Choroid plexus epithelial cell (primary cell): ENCODE measurements around the gene RAD51B.

ENCODE experiments used
- DNase-seq: peaks from one replicate; pipeline ENCODE4 v3.0.0-alpha.2; 2010; ENCODE audit warnings: low read depth
- H3K4me3 ChIP-seq: 2 replicates; pipeline ENCODE4 v1.5.1; 2011; ENCODE audit warnings: low read depth, mild to moderate bottlenecking, control low read depth, low read length, moderate library complexity
- CTCF ChIP-seq: conservative IDR thresholded peaks from 2 replicates; pipeline ENCODE4 v1.5.1; 2011; ENCODE audit warnings: low read depth, mild to moderate bottlenecking, control low read depth, inconsistent platforms, low read length, moderate library complexity

The RAD51B gene

DNA sequence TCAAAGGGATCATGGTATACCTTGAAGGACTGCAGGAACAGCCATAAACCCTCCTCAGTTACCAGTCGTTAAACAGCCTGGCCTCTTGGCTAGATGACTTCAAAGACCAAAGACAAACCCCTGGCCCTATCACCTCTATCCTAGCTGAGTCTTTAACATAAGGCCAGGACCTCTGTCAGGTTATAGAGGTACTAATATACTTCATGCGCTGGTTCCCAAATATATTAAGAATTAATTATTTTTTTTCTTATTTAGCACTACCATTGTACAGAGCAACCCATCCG, 459.8 kb downstream of the RAD51B start:
- no peak for TF ChIP-seq CTCF
- H3K4me3 ChIP-seq = no peak overlapping the region
- DNase-seq = no peak

- no peak for TF ChIP-seq CTCF
- no peak overlapping the region for H3K4me3 ChIP-seq
- DNase-seq = no peak
Measured at GRCh38 chr14:68279777-68280233, 460.2 kb downstream of the RAD51B start.

- no peak for TF ChIP-seq CTCF
- no peak for DNase-seq
- H3K4me3 ChIP-seq = no peak overlapping the region
Measured at GRCh38 chr14:68281497-68281896, 461.9 kb downstream of the RAD51B start.

- no peak for TF ChIP-seq CTCF
- H3K4me3 ChIP-seq = no peak overlapping the region
- no peak for DNase-seq
Measured at GRCh38 chr14:68282479-68283377, 463.1 kb downstream of the RAD51B start.

GRCh38 chr14:68283378-68284123, 464.0 kb downstream of the RAD51B start:
- TF ChIP-seq CTCF = no peak
- no peak for DNase-seq
- H3K4me3 ChIP-seq = no peak overlapping the region

DNA sequence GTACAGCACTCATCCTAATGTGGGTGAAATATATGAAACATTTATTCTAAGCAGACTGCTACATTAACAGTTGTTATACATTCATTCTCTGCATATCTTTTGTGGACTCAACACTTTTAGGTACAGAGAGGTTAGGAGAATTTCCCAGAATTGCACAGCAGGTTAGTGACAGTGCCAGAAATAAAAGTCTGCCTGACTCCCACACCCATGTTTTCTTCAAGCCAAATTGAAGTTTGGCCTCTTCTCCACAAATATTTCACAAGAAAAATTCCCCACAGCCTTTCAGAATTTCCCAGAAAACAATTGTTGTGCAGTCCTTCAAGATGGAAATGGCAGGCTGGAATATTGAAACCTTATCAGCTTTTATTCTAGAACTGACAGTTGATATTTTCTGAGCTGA, 464.8 kb downstream of the RAD51B start:
- DNase-seq = no peak
- no peak for TF ChIP-seq CTCF
- H3K4me3 ChIP-seq = no peak overlapping the region
